HG03139 (cell line): ENCODE measurements around the gene PLA2G12B.
"Not testable (repeated sequence)": the region's sequence is repeated elsewhere in the genome, so short reads cannot be mapped to it uniquely, and the experiment has no call there.

Source experiments
- ATAC-seq: cut with Tn5 transposase; IDR thresholded peaks from one replicate; pipeline ENCODE4 v1.9.1; 2021; ENCODE audit not compliant: unreplicated experiment

Gene PLA2G12B

DNA sequence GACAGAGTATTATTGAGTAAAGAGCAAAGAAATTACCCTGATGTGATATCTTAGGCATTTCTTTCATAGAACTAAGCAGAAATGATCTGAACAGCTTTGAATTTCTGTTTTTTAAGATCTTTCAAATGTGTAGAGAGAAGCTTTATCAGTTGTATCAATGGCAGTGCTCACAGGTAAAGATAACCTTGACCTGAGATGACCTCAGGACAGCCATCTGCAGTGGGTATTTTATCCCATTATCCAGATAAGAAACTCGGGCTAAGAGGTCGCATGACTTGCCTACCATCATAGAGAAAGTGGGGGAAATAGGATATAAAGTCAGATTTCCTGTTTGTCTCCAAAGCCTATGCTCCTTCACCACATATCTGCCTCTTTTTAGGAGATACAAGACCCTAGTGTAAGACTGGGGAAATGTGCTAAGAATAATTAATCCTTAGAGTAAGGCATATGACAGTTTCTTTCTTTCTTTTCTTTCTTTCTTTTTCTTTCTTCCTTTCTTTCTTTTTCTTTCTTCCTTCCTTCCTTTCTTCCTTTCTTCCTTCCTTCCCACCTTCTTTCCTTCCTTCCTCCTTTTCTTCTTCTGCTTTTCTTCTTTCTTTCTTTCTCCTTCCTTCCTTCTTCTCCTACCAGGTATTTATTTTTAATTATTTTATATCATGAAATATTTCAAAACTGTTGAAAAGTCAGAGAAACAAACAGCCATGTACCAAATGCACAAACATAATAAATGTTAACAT is 10.9 kb downstream of the PLA2G12B start:
- ATAC-seq, result no peak

DNA sequence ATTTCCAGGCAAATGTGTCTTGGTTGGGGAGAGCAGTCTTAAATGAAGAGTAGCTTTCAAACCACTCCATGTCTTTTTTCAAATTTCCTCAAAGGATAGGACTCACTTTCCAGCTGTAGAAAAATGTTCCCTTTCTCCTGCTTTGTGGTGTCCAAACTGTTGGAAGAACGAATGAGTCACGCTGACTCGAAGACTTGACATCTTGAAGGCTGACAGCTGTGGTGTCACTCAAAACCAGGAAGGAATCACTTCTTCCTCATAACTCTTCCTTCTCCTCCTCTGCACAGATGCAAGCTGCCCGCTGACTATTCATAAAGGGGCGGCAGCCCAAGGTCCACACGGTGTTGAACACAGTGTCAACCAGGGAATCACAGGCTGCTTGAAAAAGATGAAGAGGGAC is 19.2 kb downstream of the PLA2G12B start:
- ATAC-seq, result no peak

DNA sequence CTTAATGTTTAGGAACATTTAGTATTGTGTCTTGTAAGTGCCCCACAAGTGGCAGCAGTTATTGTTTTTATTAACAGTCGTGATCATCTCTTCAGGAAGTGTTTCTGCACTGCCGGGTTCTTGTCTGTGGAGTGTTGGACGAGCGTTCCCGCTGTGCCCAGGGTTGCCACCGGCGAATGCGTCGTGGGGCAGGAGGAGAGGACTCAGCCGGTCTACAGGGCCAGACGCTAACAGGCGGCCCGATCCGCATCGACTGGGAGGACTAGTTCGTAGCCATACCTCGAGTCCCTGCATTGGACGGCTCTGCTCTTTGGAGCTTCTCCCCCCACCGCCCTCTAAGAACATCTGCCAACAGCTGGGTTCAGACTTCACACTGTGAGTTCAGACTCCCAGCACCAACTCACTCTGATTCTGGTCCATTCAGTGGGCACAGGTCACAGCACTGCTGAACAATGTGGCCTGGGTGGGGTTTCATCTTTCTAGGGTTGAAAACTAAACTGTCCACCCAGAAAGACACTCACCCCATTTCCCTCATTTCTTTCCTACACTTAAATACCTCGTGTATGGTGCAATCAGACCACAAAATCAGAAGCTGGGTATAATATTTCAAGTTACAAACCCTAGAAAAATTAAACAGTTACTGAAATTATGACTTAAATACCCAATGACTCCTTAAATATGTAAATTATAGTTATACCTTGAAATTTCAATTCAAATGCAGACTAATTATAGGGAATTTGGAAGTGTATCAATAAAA is 22.2 kb downstream of the PLA2G12B start:
- no peak for ATAC-seq

DNA sequence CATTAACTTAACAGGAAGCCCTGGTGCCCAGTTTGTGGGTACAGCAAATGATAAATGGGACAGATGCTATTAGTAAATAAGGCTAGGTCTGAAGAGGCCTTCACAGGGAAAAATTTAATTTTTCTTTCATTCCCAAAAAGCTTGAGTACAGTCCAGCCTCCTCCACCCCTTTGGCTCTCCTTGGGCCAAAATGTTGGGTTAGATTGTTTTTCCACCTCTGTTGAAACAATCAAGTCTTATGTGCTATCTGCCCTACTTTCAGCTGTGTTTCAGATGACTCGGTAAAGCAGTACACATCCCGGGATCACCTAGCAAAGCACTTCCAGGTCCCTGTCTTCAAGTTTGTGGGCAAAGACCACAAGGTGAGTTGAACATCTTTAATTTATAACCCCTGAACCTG is 24.3 kb downstream of the PLA2G12B start:
- no peak for ATAC-seq

DNA sequence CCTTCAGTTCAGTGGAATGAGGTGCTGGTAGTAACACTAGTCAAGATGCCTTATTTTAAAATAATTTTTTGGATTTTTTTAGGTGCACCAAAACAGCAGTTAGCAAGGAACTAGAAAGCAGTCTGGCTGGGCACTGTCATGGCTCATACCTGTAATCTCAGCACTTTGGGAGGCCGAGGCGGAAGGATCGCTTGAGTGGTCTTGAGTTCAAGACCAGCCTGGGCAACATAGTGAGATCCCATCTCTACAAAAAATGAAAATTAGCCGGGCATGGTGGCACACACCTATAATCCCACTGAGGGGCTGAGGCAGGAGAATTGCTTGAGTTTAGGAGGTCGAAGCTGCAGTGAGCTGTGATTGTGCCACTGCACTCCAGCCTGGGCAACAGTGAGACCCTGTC is 25.8 kb downstream of the PLA2G12B start:
- no peak for ATAC-seq

DNA sequence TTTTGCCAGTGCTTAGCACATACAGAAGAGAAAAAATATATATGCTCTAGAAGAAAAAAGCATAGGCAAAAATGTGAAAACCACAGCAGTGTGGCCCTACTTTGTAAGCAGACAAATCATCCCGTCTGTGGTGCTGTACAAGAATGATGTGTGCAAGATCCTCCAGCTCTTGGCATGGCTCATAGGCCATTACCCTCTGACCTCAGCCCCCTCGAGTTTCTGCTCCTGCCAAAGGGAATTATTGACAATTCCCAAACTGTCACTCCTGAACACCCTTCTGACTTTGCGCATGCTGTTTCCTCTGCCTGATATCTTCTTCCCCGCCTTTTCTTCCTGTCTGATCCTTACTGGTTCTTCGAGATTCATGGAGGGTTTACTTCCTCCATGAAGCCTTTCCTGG is 27.1 kb downstream of the PLA2G12B start:
- no peak for ATAC-seq

DNA sequence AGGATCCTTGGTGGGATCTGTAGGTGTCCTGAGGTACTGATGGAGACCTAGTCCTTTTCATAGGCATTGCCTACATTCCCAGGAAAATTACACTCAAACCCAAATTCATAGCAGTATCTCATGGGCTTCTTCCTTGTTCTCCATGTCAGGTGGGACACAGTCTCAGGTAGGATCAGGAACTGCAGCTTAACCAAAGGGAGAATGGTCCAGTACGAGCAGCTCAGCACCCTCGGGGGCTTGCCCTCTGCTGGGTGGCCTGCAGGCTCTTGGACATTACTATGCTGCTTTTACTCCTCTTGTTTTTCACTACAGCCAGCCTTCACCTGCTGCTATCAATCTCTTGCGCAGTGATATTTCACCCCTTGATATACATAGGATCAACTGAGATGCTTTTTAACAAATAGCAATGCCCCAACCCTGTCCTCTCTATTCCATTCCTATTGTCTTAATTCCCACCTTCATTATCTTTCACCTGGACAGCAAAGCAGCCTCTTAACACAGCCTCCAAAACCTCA is 28.6 kb downstream of the PLA2G12B start:
- ATAC-seq, result no peak

DNA sequence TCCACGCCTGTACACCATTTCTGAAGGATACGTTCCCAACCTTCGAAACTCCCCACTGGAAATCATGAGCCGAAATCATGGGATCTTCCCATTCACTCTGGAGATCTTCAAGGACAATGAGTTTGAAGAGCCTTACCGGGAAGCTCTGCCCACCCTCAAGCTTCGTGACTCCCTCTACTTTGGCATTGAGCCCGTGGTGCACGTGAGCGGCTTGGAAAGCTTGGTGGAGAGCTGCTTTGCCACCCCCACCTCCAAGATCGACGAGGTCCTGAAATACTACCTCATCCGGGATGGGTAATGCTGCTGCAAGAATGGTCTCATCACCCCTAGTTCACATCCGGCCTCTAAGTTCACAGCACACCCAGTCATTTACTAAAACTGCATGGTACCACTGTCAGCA is 30.3 kb downstream of the PLA2G12B start:
- no peak for ATAC-seq

DNA sequence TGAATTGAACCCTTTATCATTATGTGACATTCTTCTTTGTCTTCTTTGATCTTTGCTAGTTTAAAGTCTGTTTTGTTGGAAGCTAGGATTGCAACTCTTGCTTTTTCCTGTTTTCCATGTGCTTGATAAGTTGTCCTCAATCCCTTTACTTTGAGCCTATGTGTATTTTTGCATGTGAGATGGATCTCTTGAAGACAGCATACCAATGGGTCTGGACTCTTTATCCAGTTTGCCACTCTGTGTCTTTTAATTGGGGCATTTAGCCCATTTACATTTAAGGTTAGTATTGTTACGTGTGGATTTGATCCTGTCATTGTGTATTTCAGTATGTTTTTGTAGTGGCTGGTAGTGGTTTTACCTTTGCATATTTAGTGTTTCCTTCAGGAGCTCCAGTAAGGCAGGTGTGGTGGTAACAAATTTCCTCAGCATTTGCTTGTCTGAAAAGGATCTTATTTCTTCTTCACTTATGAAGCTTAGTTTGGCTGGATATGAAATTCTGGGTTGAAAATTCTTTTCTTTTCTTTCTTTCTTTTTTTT is 33.4 kb downstream of the PLA2G12B start:
- ATAC-seq, result not testable (repeated sequence)

DNA sequence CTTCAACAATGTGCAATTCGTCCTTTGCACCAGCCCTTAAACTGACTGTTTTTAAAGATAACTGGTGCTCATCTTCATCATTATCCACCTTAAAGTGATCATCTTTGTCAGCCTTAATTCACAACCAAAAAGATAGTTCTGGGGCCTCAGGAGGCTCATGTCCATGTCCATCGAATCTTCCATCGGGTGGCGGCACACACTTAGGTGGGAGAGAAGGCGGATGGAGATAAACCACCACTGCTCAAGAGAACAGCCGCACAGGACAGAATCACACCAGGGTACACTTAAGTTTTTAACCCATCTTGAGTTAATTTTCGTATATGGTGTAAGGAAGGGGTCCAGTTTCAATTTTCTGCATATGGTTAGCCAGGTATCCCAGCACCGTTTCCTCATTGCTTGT is 36.3 kb downstream of the PLA2G12B start:
- ATAC-seq, result no peak

DNA sequence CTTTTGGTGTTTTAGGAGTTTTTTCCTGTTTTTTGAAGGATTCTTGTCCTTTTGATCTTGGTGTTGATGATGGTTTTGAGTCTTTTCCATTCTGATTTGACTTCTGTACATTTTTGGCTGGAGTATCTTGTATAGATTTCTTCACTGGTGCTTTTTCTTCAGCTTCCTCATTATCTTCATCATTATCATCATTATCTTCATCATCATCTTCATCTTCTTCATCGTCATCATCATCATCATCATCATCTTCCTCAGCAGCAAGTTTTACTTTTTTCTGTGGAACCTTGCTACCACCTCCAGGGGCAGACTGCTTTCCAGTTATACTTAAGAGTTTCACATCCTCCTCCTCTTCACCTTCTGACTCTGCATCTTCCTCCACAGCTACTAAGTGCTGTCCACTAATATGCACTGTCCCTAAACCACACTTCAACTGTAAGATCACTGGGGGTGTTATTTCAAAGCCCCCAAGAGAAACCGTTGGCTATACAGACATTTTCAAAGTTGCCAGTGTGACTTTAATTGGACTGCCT is 36.7 kb downstream of the PLA2G12B start:
- not testable (repeated sequence) for ATAC-seq

DNA sequence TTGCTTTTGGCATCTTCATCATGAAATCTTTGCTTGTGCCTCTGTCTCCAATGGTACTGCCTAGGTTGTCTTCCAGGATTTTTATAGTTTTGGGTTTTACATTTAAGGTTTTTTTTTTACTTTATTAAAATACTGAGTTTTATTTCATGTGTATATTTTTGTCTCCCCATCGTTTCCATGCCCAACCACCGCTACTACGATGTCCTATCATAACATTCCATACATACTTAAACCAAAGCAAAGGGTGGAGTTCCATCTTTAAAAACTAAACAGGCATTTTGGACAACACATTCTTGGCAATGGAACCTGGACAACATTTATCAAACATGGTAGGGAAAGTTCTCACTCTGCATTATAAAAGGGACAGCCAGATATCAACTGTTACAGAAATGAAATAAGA is 37.4 kb downstream of the PLA2G12B start:
- ATAC-seq, result not testable (repeated sequence)

DNA sequence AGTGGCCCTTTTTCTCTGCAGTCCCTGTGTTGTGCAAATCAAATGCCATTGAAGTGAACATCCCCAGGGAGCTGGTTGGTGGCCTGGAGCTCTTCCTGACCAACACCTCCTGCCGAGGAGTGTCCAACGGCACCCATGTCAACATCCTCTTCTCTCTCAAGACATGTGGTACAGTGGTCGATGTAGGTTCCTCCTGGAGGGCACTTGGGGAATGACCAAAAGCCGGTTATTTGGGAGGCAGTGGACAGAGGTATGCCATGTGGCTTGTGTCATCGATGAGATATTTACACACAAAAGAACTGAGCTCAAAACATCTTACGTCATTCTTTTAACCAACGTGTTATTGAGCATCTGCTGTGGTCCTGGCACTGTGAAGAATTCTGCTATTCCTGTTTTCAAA is 41.3 kb downstream of the PLA2G12B start:
- ATAC-seq, result no peak

DNA sequence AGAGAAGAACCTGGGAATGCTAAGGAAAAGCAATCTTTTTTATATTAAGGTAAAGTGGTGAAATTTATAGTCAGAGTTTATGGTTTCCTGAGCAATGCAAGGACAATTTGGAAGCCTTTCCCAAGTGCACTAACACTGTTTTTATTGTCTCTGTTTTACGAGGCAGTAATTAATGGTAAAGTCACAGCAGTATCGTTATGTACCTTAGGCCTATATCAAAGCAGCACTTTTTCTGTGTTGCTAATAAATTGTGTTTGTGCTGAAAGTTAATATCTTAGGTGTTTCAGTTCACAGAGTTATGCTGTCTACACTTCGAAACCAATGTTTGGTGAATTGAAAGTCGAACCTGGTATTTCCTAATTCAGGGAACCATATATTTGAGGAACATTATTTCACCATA is 41.9 kb downstream of the PLA2G12B start:
- ATAC-seq, result no peak

DNA sequence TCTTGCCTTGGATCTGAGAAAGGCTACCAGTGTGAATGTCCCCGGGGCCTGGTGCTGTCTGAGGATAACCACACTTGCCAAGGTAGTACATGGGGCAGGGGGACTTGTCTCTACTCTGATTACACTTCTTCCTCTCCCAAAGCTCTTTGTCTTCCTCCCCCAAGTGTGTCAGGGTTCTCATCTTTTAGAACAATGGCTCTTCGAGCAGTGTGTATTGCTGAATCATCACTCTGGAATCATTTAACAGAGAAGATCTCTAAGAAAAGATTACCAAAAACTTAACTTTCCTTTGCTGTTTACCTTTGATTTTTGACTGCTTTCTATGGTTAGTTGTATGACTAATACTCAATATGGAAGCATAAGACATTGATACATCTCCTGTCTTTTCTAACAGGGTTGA is 42.8 kb downstream of the PLA2G12B start:
- no peak for ATAC-seq

DNA sequence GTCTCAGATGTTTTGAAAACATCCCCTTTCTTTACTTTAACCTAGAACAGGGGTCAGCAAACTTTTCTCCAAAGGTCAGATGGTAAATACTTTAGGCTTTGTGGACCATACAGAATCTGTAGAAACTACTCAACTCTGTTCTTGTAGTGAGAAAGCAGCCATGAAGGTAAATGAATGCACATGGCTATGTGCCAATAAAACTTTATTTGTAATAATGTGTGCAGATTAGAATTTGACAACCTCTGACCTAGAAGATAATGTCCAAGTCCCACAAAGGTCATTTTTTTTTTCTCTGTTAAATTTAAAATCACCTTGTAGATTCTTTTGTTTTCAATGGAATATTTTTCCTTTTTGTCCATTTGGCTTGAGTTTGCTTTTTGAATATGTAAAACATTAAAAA is 43.9 kb downstream of the PLA2G12B start:
- no peak for ATAC-seq

DNA sequence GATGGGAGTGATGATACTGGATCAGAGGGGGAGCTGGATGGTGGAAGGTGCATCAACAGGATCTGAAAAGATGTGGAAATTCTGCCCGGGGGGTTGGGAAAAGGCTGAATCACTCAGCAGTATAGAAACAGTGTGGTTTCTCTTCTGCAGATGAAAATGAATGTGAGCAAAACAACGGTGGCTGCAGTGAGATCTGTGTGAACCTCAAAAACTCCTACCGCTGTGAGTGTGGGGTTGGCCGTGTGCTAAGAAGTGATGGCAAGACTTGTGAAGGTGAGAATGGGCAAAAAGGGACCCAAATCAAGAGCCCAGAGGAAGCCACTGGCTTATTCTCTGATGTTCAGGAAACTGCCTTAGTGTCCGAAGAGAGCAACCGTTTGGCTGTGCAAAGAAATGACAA is 48.2 kb downstream of the PLA2G12B start:
- no peak for ATAC-seq

DNA sequence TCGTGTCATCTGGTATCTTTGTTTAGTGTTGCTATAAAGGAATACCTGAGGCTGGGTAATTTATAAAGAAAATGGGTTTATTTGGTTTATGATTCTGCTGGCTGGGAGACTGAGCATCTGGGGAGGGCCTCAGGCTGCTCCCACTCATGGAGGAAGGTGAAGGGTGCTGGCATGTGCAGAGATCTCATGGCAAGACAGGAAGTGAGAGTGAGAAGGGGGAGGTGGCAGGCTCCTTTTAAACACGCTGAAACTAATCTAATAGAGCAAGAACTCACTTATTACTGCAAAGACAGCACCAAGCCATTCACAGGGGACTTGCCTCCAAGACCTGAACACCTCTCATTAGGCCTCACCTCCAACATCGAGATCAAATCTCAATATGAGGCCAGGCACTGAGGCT is 49.8 kb downstream of the PLA2G12B start:
- ATAC-seq, result no peak

DNA sequence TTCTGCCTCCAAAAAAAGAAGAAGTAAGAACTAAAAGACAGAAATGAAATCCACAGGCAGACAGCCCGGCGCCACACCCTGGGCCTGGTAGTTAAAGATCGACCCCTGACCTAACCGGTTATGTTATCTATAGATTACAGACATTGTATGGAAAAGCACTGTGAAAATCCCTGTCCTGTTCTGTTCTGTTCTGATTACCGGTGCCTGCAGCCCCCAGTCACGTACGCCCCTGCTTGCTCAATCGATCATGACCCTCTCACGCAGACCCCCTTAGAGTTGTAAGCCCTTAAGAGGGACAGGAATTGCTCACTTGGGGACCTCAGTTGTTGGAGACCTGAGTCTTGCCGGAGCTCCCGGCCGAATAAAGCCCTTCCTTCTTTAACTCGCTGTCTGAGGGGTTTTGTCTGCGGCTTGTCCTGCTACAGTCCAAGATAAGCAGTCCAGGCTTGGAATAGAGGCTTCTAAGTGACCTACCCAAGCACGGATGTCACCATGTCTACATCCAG is 50.6 kb downstream of the PLA2G12B start:
- ATAC-seq, result not testable (repeated sequence)

DNA sequence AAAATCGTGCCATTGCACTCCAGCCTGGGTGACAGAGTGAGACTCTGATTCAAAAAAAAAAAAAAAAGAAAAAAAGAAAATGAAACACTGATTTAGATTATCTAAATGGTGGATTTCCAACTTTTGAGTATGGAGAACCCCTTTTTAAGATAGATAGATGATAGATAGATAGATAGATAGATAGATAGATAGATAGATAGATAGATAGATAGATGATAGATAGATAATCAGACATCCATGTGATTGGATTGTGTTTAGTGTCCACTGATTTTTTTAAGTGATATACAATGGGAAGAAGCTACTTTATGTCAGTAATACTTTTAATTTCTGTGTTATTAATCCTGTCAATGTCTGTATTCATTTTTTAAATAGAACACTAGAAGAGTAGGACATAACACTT is 55.1 kb downstream of the PLA2G12B start:
- ATAC-seq, result no peak

DNA sequence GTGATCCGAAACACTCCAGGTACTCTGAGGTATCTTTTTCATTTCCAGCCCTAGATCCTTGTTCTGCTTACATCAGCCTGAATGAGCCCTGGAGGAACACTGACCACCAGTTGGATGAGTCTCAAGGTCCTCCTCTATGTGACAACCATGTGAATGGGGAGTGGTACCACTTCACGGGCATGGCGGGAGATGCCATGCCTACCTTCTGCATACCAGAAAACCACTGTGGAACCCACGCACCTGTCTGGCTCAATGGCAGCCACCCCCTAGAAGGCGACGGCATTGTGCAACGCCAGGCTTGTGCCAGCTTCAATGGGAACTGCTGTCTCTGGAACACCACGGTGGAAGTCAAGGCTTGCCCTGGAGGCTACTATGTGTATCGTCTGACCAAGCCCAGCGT is 56.0 kb downstream of the PLA2G12B start:
- no peak for ATAC-seq
